HL-60/S4 treated with phorbol 12-myristate 13-acetate at 8.2 ng/mL for 4 days and 3 days (cell line): ENCODE results near the gene PTGER4.
"Not testable (repeated sequence)": the region's sequence is repeated elsewhere in the genome, so short reads cannot be mapped to it uniquely, and the experiment has no call there.

Source experiments
- in situ Hi-C: fragments of 300-500 bp; cut with MboI; formaldehyde crosslinking; loops from 2 replicates; pipeline ENCODE4 v1.15.0; 2022; ENCODE audit warnings: low sequenced_read_pairs

Gene PTGER4

DNA sequence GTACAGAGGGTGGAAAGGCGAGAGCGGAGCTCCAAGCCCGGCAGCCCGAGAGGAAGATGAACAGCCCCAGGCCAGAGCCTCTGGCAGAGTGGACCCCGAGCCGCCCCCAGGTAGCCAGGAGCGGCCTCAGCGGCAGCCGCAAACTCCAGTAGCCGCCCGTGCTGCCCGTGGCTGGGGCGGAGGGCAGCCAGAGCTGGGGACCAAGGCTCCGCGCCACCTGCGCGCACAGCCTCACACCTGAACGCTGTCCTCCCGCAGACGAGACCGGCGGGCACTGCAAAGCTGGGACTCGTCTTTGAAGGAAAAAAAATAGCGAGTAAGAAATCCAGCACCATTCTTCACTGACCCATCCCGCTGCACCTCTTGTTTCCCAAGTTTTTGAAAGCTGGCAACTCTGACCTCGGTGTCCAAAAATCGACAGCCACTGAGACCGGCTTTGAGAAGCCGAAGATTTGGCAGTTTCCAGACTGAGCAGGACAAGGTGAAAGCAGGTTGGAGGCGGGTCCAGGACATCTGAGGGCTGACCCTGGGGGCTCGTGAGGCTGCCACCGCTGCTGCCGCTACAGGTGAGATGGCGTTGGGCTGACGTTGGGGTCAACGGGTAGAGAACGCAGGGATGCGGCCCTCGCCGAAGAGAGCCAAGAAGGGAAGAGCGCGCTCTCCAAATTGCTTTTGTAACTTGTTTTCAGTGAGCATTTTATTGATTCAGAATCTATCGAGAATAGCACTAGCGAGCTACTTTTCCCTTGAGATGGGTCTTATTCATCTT is at the start of gene PTGER4:
PTGER4 (plus strand) TSS at position 3 of the 769 bp plus-strand sequence. CDS start 1,079 bp downstream, outside the sequence.
- in situ Hi-C loops, result loop anchor here (10.0 kb wide), 1 partner anchor 725 kb away; no protein-coding TSS in a partner anchor

DNA sequence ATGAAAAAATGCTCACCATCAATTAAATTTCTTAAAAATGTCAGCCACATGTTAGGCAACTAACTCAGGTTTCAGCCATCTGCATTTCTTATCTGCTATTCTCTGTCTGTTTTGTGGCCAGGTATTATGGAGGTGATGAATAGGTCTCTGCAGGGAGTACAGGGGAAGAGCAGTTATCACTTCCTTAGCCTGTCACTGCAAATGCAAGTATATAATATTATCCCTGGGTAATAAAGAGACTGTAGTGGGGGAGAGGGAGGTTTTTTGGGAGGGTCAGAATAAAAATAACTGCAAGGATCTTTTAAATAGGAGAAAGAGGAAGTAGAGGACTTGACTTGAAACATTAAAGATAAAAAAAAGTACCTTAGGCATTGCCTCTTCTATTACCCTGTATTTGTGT is 49.6 kb upstream of the PTGER4 start:
- in situ Hi-C loops, result no loop called here

DNA sequence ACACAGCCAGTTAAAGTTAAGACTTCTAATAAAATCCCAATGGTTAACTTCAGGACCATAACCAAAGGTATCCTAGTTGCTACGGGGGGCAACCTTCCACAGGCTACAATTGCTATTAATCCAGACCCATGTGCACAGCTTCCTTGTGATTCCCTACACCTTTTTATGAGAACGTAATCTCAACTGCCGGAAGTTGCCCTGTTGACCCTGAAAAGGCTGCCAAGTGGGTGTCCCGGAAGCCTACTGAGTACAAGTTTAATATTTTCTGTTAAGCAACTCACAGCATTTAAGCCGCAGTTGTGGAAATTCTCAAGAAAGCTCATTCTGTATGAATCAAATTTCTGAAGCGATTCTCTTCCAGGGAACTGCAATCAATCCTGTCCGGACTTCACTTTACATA is 48.5 kb upstream of the PTGER4 start:
- in situ Hi-C loops, result no loop called here

DNA sequence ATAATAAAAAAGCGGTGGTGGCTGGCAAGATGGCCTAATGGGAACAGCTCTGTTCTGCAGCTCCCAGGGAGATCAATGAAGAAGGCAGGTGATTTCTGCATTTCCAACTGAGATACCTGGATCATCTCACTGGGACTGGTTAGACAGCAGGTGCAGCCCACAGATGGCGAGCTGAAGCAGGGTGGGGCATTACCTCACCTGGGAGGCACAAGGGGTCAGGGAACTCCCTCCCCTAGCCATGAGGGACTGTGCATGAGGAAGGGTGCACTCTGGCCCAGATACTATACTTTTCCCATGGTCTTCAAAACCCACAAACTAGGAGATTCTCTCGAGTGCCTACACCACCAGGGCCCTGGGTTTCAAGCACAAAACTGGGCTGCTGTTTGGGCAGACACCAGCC is 45.6 kb upstream of the PTGER4 start:
- in situ Hi-C loops, result no loop called here

DNA sequence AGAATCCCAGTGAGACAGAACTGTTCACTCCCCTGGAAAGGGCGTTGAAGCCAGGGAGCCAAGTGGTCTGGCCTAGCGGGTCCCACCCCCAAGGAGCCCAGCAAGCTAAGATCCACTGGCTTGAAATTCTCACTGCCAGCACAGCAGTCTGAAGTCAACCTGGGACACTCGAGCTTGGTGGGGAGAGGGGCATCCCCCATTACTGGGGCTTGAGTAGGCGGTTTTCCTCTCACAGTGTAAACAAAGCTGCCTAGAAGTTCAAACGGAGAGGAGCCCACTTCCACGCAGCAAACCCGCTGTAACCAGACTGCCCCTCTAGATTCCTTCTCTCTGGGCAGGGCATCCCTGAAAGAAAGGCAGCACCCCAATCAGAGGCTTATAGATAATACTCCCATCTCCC is 45.1 kb upstream of the PTGER4 start:
- in situ Hi-C loops, result no loop called here

DNA sequence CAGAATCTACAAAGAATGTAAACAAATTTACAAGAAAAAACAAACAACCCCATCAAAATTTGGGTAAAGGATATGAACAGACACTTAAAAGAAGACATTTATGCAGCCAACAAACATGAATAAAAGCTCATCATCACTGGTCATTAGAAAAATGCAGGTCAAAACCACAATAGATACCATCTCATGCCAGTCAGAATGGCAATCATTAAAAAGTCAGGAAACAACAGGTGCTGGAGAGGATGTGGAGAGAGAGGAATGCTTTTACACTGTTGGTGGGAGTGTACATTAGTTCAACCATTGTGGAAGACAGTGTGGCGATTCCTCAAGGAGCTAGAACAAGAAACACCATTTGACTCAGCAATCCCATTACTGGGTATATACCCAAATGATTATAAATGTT is 40.2 kb upstream of the PTGER4 start:
- in situ Hi-C loops, result not testable (repeated sequence)

DNA sequence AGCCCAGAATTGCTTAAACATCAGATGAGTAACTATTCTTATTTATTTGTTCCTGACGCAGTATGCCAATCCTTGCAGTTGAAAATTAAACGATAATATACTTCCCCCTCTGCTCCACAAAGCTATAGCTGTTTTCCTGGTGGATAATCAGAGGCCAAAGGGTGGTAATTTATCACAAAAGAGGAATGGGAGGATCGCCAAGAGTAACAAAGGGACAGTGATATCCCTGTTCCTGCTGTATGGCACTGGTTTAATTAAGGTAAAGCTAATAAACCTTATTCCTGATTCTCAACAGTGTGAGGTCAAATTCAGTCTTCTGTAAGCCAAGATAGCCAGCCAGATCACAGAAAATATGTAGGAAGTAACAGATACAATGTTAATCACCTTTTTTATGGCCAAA is 33.4 kb upstream of the PTGER4 start:
- in situ Hi-C loops, result no loop called here

DNA sequence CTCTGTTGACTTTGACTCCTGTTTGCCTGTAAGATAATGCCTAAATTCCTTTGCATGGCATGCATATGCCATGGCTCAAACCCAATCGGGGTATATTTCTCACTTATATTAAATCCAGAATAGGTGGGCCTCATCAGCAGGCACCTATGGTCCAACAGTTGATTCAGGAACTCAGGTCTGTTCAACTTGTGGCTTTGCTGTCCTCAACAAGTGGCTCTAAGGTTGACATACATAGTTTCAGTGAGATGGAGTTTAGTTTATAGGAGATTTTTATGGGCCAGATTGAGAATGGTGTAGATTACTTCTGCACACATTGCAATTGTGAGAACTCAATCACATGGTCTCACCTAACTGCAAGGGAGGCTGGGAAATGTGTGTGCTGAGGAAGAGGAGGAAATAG is 31.6 kb upstream of the PTGER4 start:
- in situ Hi-C loops, result no loop called here

DNA sequence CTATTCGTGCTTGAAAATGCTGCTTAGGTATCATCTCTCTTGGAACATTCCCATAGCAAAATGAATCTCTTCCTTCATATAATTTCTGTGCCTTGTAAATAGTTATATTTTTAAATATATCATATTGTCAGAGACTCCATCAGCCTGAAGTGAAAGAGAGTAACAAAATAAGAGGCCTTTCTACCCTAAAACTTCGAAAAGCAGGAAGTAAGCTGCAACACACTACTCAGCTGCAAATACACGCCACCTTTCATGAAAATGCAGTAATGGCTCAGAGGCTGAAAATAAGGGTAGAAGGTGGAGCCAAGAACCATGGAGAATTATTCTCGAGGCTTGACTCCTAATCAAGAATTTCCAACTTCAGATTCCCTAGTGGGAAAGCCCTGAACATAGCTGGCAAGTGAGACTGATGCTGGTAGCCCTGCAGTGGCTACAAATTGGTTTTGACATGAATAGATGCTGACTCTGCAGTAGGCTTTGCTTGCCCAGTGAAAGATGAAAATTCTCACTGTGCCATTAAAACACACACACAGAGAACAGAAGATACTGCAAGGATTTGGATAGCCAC is 30.2 kb upstream of the PTGER4 start:
- in situ Hi-C loops, result loop anchor here (25.0 kb wide), 1 partner anchor 162 kb away; no protein-coding TSS in a partner anchor

DNA sequence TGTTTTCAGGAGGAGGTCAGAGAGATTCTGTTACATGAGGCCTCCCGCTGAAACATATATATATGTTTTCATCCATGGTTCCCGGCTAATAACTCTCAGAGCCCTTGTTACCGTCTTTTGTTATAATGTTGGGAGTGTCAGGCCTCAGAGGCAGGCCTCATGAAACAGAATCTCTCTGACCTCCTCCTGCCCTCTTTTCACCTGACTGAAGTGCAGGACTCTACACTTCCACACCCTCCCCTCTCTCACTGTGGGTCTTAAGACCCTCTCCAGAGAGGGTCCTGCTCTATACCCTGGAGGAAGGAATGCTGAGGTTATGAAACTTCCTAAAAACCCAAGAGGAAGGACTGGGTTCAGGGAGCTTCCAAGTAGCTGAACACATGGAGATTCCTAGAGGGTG is 28.5 kb upstream of the PTGER4 start:
- in situ Hi-C loops, result loop anchor here (25.0 kb wide), 1 partner anchor 164 kb away; no protein-coding TSS in a partner anchor

DNA sequence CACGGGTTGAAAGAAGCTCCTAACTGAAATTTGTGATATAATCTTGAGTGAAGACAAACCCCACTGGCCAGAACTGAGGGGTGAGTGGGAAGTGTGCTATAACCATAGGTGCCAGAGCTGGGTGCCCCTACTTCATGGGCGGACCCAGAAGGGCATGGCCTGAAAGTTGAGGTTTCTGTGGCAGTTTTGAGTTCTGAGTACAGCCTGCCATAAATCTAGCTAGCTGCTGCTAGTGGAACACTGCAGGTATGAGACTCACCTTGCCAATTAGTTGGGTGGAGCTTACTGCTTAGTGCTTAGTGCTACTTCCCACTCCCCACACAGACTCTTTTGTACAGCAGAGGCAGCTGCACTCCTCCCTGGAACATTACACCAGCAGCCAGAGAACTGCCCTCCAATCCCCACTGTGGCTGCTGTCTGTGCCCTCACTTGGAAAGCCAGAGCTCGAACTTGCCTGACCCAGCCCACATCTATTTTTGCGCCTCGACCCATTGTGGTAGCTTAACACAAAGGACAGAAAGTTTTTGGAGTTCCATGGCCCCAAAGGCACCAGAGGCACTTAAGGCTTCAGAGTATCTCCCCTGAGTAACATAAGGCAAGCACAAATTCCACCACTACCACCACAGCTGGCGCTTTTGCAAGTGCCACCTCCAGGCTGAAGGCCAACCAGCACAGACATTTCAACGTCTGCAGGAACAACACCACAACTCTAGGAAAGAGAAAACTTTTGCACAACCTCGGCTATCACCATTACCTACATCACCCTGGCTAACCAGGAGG is 27.1 kb upstream of the PTGER4 start:
- in situ Hi-C loops, result loop anchor here (25.0 kb wide), 1 partner anchor 165 kb away; no protein-coding TSS in a partner anchor

DNA sequence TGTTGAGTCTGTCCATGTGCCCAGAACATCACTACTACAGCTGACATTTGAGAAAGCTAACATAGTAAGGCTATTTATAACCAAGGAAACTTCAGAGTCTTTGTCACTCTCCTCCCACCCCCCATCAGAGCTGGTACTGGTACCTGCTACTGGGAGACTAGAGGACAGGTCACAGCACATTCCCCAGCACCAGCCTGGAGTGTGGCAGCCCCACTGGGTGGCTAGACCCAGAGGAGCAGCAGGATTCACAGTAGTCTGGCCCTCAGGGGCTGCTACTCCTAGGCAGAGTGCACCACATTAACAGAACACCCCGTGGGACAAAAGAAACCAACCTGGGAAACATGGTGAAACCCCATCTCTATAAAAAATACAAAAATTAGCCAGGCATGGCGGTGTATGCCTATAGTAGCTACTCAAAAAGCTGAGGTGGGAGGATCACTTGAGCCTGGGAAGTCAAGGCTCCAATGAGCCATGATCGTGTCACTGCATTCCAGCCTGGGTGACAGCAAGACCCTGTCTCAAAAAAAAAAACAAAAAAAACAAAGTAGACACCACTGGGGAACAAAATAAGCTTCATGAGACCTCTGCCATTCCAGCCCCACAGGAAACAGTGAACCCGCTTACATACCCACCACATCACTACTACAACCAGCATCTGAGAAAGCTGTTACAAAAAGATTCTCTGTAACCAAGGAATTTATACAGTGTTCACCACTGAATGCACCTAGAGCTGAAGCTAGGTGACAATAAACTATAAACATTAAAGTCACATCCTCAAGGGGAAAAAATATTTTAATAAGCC is 26.3 kb upstream of the PTGER4 start:
- in situ Hi-C loops, result loop anchor here (25.0 kb wide), 1 partner anchor 166 kb away; no protein-coding TSS in a partner anchor

DNA sequence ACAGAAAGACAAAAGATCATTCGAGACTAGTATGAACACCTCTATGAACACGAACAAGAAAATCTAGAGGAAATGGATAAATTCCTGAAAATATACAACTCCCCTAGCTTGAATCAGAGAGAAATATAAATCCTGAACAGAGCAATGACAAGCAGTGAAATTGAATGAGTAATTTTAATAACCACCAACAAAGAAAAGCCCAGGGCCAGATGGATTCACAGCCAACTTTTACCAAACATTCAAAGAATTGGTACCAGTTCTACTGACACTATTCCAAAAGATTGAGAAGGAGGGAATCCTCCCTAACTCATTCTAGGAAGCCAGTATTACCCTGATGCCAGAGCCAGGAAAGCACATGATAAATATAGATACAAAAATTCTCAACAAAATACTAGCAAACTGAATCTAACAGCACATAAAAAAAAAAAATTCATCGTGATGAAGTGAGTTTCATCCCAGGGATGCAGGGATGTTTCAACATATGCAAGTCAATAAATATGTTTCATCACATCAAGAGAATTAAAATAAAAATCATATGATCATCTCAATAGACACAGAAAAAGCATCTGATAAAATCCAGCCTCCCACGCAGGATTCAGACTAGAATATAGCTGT is 25.2 kb upstream of the PTGER4 start:
- in situ Hi-C loops, result loop anchor here (25.0 kb wide), 1 partner anchor 167 kb away; no protein-coding TSS in a partner anchor

DNA sequence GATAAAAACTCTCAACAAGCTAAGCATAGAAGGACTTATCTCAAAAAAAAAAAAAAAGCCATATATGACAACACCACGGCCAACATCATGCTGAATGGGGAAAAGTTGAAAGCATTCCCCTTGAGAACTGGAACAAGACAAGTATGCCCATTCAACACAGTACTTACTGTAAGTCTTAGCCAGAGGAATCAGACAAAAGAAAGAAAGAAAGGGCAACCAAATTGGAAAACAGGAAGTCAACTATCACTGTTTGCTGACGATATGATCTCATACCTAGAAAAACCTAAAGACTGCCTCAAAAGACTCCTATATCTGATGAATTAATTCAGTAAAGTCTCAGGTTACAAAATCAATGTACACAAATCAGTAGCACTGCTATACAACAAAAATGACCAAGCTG is 24.6 kb upstream of the PTGER4 start:
- in situ Hi-C loops, result loop anchor here (25.0 kb wide), 1 partner anchor 168 kb away; no protein-coding TSS in a partner anchor

DNA sequence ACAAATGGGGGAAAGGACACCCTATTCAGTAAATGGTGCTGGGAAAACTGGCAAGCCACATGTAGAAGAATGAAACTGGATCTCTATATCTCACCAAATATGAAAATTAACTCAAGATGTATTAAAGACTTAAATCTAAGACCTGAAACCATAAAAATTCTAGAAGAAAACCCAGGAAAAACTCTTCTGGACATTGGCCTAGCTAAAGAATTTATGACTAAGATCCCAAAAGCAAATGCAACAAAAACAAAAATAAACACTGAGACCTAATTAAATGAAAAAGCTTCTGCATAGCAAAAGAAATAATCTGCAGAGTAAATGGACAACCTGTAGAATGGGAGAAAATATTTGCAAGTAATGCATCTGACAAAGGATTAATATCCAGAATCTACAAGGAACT is 23.6 kb upstream of the PTGER4 start:
- in situ Hi-C loops, result loop anchor here (25.0 kb wide), 1 partner anchor 169 kb away; no protein-coding TSS in a partner anchor

DNA sequence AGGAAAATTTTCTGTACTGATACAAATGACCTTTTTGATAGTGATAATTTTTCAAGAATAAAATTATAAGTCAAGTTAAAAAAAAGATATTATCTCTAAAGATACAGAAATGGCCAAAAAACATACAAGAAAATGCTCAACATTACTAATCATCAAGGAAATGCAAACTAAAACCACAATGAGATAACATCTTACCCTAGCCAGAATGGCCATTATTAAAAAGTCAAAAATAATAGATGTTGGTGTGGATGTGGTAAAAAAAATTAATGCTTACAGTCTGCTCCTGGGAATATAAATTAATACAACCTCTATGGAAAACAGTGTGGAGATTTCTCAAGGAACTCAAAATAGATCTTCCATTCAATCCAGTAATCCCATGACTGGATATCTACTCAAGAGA is 22.9 kb upstream of the PTGER4 start:
- in situ Hi-C loops, result loop anchor here (25.0 kb wide), 1 partner anchor 169 kb away; no protein-coding TSS in a partner anchor

DNA sequence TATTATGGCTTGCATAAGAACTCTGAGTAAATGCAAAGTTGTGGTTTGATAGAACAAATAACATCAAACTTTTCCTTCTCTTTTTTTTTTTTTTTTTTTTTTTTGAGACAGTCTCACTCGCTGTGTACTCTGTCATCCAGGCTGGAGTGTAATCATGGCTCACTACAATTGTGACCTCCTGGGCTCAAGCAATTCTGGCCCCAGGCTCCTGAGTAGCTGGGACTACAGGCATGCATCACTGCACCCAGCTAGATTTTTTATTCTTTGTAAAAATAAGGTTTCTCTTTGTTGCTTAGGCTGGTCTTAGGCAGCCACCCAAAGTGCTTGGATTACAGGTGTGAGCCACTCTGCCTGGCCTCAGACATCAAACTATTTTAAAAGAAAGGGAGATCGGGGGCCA is 19.0 kb upstream of the PTGER4 start:
- in situ Hi-C loops, result loop anchor here (25.0 kb wide), 1 partner anchor 173 kb away; no protein-coding TSS in a partner anchor

DNA sequence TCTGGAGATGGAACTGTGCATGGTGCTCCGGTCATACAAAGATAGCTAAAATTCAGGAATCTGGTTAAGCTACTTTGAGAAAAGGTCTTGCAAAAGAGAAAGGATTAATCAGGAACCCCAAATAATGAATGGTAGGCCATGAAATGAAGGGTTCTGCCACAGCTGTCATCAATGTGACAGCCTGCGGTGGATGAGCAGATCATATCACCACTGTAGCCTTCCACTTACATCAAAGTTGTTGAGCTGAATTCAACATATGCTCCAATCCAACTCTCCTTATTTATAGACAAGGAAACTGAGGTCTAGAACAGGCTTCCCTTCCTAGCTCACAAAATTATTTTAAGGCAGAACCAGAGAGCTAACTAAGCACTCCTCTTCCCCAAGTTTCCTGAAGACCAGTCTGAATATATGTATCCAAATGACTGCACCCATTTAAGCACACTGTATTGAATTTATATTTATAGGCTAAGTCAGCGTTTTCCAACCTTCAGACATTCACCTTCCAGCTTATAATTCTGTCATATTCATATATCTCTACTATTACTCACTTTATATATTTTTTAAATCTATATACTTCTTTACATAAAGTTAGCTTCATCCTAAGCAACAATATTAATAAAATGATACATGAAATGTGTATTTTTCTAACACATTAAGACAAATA is 13.9 kb upstream of the PTGER4 start:
- in situ Hi-C loops, result loop anchor here (25.0 kb wide), 1 partner anchor 178 kb away; no protein-coding TSS in a partner anchor

DNA sequence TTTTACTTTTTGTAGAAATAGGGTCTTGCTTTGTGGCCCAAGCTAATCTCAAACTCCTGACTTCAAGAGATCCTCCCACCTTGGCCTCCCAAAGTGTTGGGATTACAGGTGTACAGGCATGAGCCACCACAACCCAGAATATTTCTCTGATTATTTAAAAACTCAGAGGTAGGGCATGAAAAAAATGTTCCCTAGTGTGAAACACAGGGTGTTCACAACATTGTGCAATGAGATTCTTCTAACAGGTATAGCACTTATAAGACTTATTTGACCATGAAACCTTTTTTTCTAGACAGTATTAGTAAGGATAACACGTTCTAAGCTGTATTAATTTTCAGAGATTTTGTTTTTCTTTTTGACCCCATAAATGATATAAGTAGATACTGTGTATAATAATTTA is 13.1 kb upstream of the PTGER4 start:
- in situ Hi-C loops, result loop anchor here (25.0 kb wide), 1 partner anchor 179 kb away; no protein-coding TSS in a partner anchor
